Measurements from ENCODE around the gene SLC22A1.

Gene SLC22A1

GRCh38 chr6:160180706-160181105 lies 59.1 kb downstream of the SLC22A1 start:
- no peak for DNase-seq

- no peak for DNase-seq
These were observed 67.2 kb downstream of the SLC22A1 start for GRCh38 chr6:160188773-160189172.

- no peak for DNase-seq
These were observed 68.5 kb downstream of the SLC22A1 start for GRCh38 chr6:160190081-160190480.

- no peak for DNase-seq
These were observed 69.4 kb downstream of the SLC22A1 start for GRCh38 chr6:160190973-160191372.

- DNase-seq: no peak
These were observed 71.2 kb downstream of the SLC22A1 start for GRCh38 chr6:160192840-160193239.

GRCh38 chr6:160194808-160195207 lies 73.2 kb downstream of the SLC22A1 start:
- no peak for DNase-seq

GRCh38 chr6:160197662-160198061 lies 76.0 kb downstream of the SLC22A1 start:
- DNase-seq: no peak

- DNase-seq: no peak
These were observed 77.1 kb downstream of the SLC22A1 start for GRCh38 chr6:160198606-160199211.

GRCh38 chr6:160201061-160201460 lies 79.4 kb downstream of the SLC22A1 start:
- no peak for DNase-seq

GRCh38 chr6:160202411-160202810 lies 80.8 kb downstream of the SLC22A1 start:
- no peak for DNase-seq

- no peak for DNase-seq
These were observed 81.5 kb downstream of the SLC22A1 start for GRCh38 chr6:160203076-160203475.

GRCh38 chr6:160203522-160203921 lies 81.9 kb downstream of the SLC22A1 start:
- DNase-seq: no peak

- no peak for DNase-seq
These were observed 82.3 kb downstream of the SLC22A1 start for GRCh38 chr6:160203953-160204352.

- no peak for DNase-seq
These were observed 83.1 kb downstream of the SLC22A1 start for GRCh38 chr6:160204710-160205109.

GRCh38 chr6:160207618-160208017 lies 86.0 kb downstream of the SLC22A1 start:
- DNase-seq: no peak

All from NCI-H774 (cell line).